Measurements from ENCODE around the gene PLA2G7.
"Not testable (repeated sequence)": the region's sequence is repeated elsewhere in the genome, so short reads cannot be mapped to it uniquely, and the experiment has no call there.

Gene PLA2G7

DNA sequence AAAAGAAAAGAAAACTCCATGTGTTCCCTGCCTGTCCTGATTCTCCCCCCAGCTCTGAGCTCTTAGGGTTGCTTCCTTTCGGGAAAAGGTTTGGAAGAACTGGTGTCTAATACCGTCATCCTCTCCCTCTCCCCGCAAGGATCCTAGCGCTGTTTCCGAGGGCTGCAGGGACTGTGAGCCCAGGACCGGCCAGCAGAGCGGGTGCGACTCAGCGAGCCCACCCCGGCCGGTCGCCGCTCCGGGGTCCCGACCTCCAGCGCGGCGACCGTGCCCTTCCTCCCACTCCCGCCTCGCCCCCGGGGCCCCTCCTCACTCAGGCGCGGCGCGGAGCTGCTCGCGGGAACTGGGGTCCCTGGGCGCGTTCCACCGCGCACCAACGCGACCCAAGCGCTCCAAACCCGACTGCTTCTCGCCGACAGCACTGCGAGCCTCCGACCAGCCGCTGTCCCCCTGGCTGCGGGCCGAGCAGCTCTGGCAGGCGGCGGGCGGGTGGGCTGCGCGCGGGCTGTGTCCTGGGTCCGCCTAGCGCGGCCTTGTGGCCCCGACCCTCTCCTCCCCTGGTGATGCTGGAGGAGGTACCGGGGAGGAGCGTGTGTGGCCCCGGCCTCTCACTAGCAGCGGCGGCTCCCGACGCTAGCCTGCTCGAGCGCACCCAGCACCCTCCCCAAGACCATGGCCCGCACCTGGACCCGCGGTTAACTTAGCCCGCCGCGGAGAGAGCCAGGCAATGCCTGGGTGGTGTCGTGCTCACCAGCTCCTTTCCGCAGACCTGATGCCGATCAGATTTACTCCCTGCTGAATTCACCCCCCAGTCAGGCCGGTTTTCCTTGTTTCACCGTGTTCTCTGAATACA, at the start of gene PLA2G7:
PLA2G7 (minus strand) TSS at position 509 of the 853 bp plus-strand sequence. CDS start 12,484 bp downstream, outside the sequence.
- DNase-seq (ENCODE audit: low spot score), result no peak

DNA sequence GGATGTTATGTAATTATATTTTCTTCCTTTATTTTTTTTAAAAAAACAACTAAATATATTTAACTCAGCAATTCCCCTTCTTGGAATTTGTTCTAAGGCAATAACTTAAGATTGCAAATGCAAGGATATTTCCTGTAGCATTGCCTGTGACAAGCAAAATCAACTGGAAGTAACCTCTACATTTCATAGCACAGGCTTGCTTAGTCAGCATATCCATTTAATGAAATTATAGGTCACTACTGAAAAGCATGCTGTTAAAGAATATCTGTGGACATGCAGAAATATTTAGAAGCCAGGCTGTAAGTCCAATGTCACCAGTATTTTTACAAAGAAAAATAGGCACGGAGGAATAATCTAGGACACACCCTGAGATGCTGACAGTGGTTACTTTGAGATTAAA, 49.4 kb upstream of the PLA2G7 start:
- DNase-seq (ENCODE audit: low spot score), result no peak

DNA sequence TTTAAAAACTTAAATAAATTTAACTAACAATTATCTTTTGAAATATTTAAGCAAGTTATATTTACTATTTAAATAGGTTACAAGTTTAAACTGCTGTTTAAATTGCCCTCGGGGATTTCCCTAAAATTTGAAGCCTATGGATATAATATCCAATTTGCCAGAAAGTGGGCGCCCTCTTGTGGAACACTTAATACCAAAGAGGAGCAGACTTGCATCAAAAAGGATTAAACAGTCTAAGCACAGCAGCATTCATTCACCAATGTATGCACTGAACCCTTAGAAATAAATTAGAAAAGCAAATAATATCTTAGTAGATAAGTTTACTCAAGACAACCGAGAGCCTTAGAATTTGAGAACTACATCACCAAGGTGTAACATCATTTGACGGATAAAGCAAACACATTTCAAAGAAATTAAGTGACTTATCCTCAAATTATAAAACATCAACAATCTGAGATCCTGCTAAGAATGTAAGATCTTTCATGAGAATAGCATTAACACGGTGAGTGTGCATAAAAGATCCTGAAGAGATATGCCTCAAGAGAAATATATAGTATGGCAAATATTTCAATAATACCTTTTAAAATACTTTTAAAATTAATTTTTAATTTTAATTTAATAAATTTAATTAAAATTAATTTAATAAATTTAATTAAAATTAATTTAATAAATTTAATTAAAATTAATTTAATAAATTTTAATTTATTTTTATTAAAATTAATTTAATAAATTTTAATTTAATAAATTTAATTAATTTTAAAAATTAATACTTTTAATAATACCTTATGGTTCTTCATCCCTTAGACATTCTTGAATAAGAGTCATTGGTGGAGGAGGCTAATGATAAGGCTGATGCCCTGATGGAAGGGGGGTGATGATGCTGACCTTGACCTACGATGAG, 46.6 kb upstream of the PLA2G7 start:
- peak; percentile 44 for DNase-seq (ENCODE audit: low spot score)

DNA sequence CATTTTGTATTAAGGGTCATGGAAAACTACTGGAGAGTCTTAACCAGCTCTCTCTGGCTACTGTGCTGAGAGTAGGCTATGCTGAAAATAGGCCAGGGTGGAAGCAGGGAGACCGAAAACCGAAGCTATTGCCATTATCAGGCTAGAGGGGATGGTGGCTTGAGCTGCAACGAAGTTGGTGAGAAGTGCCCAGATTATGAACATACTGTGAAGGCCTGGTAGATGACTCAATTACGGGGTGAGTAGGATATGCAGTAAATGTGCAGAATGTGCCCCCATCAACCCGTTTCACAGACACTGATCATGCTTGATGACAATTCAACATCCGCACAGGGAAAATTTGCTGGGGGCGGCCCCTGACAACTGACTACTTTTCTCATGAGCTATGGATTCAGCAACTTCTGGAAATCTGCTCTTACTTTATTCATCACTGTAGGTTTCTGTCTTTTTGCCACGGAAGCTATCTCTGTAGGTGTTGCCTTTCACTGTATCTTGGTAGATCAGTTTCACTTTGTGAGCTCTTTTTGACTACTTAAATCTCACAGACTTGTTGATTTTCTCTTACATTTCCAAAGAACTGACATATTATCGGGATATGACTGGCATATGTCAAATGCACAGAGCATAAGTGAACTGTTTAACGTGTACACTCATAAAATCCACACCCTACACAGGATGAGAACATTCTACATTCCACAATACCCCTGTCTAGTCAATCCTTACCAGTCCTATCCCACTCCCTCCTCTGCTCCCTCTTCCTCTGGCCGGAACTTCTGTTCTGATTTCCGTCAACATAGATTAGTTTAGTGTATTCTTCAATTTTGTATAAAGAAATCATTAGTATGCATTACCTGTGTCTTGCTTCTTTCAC, 42.5 kb upstream of the PLA2G7 start:
- DNase-seq (ENCODE audit: low spot score), result no peak

DNA sequence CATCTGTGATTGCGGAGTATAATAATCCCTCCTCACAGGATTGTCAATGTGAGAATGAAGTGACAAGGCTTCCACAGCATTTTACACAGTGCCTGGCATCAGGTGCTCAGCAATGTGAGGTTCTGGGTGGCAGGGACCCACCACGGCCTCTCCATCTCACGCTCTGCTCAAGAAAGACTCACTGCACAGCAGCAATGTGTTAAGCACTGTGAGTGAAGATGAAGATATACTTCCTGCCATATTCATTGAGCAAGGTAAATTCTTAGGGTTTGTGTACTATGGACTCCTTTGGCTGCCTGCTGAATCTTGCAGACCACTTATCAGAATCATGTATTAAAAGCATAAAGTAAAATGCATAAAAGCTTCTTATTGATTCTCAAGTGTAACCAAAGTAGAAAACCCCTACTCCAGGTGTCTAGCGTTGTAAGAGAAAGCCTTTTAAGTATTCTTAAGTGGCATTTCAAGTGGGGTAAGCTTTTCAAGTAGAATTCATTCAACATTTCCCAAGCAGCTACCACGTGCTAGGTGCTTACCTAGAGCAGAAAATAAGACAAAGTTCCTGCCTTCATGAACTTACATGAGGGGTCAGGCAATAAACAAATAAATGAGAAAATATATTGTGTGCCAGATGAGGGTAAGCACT, 41.0 kb upstream of the PLA2G7 start:
- DNase-seq (ENCODE audit: low spot score), result no peak

DNA sequence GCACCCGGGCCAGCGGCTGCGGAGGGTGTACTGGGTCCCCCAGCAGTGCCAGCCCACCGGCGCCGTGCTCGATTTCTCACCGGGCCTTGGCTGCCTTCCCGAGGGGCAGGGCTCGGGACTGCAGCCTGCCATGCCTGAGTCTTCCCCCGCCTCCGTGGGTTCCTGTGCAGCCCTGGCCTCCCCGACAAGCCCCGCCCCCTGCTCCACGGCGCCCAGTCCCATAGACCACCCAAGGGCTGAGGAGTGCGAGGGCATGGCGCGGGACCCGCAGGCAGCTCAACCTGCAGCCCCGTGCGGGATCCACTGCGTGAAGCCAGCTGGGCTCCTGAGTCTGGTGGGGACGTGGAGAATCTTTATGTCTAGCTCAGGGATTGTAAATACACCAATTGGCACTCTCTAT, 39.6 kb upstream of the PLA2G7 start:
- not testable (repeated sequence) for DNase-seq (ENCODE audit: low spot score)

DNA sequence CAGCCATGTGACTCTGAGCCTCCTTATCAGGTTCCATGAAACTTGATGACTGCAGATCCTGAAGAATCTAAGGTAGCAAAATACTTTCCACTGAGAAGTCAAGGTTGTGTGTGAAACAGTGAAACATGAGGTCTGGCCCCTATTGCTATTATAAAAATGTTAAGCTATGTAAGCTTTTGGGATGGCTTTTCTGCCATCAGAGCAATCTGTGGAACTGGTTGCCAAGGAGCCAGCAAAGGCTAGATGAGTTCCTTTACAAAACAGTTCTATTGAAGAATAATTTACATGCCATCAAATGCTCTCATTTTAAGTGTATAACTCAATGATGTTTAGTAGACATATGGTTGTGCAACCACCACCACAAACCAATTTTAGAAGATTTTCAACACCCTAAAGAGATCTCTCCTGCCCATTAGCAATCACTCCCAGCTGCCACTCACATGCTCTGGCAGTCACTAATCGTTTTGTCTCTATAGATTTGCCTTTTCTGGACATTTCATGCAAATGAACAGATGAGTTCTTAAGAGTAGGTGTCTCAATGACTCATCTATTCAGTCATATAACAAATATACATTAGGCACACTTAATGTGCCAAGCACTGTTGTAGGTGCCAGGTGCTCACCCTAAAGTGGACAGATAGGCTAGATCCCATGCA, 38.2 kb upstream of the PLA2G7 start:
- no peak for DNase-seq (ENCODE audit: low spot score)

DNA sequence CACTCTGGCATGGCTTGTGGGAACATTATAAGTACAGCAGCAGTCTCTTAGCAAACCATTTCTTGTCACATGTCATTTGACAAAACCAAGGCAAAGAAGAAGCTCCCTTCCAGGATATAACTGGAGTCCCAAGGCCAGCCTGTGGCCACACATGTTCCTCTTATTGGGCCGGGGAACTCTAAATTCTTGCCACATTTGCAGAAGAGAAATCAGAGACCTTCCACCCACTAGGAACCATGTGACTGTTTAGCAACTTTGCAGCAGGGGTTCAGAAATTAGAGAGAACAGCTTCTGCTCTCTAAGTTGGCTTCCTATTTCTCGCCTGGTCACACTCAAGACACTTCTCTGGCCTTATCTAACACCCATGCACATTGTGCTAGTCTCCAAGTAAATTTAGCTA, 37.6 kb upstream of the PLA2G7 start:
- no peak for DNase-seq (ENCODE audit: low spot score)

DNA sequence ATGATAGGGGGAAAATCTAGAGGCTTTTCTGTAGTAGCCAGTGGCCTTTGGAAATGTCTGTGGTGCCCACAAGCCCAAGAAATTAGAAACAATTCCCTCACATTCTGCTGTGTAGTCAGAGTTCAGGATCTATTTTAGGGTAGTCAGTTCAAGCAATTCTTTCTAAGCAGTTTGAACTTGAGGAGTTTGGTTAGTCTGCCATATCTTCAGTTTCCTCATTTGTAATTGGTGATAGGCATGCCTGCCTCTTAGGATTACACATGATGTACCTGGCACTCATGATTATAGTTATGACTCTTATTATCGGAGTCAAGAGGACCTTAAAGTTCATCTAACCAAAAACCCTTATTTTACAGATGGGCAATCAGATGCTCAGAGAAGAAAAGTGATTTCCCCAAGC, 36.8 kb upstream of the PLA2G7 start:
- DNase-seq (ENCODE audit: low spot score), result no peak

DNA sequence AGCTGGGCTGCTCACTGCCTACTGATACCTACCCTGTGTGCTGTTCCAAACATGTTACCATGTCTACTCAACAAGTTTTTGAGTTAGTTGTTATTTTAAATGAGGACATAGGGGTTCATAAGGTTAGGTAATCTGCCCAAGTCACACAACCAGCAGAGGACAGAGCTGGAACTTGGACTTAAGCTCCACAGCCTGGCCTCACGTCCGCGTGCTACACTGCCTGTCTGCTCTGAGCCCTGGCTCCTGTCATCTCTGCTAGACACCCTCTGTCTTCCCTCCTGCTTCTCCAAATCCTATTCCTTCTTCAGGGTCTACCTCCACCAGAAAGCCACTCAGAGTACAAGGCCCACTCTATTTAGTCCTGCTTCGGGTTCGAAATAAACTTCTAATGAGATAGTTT, 29.8 kb upstream of the PLA2G7 start:
- DNase-seq (ENCODE audit: low spot score), result no peak

DNA sequence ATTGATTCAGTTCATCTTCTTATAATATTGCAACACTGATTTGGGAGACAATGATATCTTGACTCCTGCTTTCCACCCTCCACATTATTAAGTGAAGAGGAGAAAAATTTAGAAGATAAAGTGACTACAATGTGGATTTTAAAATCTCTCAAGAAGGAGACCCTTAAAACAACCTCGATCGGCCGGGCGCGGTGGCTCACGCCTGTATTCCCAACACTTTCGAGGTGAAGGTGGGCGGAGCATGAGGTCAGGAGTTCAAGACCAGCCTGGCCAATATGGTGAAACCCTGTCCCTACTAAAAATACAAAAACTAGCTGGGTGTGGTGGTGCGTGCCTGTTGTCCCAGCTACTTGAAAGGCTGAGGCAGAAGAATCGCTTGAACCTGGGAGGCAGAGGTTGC, 29.1 kb upstream of the PLA2G7 start:
- not testable (repeated sequence) for DNase-seq (ENCODE audit: low spot score)

DNA sequence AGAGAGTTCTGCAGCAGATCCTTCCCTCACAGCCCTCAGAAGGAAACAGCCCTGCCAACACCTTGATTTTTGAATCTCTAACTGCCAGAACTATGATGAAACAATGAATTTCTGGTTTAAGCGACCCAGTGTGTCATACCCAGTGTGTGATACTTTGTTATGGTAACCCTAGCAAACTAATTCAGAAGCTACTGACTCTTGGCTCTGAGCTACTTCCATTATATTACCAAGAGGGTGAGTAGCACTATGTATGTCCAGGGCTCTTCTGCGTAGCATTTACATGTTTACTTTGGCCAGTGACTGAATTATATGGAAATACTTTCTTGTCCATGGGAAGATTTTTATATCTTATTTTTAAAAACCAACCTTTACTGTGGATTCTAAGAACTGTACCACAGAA, 28.3 kb upstream of the PLA2G7 start:
- DNase-seq (ENCODE audit: low spot score), result no peak

DNA sequence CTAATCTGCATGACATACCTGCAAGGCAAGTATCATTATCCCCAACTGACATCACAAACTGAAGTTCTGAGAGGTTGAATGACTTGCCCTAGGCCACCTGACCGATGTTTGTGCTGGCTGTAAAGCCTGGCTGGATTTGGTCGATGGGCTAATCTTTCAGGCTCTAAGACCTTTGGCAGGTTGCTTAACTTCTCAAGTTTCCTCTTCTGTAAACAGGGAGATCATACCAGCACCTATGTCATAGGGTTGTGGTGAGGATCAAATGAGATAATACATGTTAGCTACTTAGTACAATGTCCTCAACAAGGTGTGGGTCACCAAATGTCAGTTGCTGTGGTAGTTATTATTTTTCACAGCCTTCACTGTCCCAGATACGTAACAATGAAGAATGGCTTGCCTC, 25.8 kb upstream of the PLA2G7 start:
- no peak for DNase-seq (ENCODE audit: low spot score)

DNA sequence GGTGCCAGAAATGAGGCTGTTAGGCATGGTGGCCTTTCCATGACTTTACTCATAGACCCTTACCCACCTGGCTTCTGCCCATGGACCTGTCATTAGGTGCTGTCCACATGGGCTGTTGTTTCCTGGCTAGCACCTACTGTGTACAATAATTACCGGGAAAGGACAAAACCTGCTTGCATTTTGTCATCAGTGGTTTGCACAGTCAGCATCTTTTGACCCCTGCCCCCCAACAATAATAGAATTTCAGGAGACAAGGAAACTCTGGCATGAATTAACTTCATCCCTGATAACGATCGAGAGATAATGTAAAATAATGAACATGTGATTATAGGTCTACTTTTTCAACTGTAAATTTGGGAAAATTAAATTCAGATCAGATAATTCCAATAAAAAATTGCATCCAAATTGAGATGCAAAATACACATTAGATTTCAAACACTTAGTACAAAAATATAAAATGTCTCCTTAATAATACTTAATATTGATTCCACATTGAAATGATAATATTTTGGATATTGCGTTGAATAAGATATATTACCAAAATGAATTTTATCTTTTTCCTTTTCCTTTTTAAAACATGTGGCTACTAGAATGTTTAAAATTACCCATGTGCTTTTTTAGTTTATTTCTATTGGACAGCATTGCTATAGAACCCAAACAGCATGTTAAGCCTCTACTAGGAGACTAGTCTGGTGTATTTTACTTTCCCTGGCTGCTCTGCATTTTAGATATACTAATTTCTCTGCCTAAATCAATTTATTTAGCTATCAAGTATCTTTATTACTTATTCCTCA, 24.0 kb upstream of the PLA2G7 start:
- no peak for DNase-seq (ENCODE audit: low spot score)

DNA sequence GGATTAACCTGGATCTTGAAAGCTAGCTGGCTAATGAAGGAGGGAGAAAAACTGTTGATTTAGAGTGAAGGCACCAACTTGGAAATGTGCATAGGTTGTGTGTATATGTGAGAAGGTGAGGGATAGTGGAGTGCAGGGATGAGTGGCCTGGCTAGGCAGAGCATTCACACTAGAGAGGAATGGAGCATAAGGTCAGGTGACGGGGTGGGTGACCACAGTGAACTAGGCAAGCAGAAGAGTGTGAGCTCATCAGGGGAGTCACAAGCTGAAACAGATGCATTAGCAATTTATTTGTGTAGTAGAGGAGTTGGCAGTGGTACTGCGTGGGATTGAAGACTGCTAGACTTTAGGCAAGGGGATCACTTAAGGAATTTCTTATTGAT, 22.0 kb upstream of the PLA2G7 start:
- DNase-seq (ENCODE audit: low spot score), result no peak

DNA sequence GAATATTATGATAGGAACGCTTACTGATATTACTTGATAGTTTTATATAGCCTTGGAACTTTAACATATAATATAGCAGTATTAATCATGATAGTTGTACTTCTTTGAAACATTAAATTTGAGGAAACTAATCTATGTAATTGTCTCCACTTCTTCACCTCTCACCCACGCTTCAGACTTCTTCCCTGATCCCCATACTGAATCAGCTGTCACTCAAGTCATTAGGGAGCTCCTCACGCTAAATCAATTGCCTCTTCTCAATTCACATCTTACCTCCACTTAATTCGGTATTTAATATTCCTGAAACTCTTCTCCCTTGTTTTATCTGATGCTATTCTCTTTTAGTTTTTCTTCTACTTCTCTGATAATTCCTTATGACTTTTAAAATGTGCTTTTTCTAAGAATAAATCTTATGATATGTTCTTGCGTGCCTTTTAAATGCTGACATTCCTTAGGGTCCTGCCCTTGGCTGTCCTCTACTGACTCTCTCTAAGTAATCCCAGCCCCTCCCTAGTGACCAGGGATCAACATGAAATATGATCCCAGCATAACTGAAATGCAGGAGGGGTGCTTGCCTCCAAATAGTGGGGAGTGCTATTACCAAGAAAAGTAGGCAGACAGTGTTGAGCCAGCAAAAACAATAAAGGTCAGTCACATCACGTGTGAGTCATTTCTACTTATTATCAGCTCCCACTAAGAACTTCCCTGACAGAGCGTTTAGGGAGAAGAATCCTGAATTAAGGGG, 21.5 kb upstream of the PLA2G7 start:
- no peak for DNase-seq (ENCODE audit: low spot score)

DNA sequence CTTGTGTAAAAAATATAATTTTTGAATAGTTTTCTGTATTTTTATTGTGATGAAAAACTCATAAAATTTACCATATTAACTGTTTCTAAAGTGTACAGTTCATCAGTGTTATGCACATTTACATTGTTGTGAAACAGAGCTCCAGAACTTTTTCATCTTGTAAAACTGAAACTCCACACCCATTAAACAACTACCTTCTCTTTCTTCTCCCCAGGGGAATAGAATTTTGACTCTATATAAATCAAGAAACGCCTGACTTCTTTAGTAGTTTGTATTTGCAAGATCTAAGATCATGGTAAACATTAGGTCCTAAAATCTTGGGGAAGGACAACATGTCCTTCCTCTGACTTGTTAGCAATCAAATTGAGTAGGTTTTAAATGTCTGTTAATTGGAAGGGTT, 20.7 kb upstream of the PLA2G7 start:
- DNase-seq (ENCODE audit: low spot score), result no peak

DNA sequence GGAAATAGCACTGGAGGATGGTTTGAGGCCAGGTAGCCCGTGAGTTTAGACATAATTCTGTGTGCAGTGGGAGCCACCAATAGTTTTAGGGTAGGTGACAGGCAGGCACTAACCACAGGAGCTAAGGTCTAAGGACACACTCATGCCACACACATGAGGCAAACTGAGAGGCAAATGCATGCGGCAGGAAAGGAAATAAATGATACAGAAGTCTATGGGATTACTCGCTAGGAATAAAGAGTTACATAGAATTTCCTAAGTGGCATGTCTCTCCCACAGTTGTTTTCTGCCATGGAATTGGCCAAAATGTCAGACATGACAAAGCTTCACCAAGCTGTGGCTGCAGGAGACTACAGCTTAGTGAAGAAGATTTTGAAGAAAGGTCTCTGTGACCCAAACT, 16.5 kb upstream of the PLA2G7 start:
- no peak for DNase-seq (ENCODE audit: low spot score)

DNA sequence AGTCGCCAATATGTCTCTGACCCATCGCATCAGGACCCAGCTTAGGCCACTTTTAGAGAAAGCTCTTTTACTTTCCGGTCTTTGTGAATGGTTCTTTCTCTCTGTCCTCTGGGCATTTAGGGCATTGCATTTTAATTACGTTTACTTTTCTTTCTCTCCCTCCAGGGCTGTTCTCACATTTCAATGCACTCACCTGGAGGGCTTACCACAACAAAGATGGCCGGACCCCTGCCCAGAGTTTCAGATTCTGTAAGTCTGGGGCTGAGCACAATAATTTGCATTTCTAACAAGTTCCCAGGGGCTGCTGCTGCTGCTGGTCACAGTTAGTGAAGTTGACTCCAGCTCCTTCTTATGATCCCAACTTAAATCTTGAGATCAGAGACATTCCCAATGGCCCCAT, 14.6 kb upstream of the PLA2G7 start:
- DNase-seq (ENCODE audit: low spot score), result no peak
